Choroid plexus epithelial cell (primary cell): ENCODE measurements around the gene SLC25A42.

Source experiments
- DNase-seq: peaks from one replicate; pipeline ENCODE4 v3.0.0-alpha.2; 2010; ENCODE audit warnings: low read depth
- H3K4me3 ChIP-seq: 2 replicates; pipeline ENCODE4 v1.5.1; 2011; ENCODE audit warnings: low read depth, mild to moderate bottlenecking, control low read depth, low read length, moderate library complexity
- TF ChIP-seq, protein P1 (sequence below): conservative IDR thresholded peaks from 2 replicates; pipeline ENCODE4 v1.5.1; 2011; ENCODE audit warnings: low read depth, mild to moderate bottlenecking, control low read depth, inconsistent platforms, low read length, moderate library complexity

SLC25A42 gene

GRCh38 chr19:19039901-19040300, 23.9 kb upstream of the SLC25A42 start:
- DNase-seq: no peak
- H3K4me3 ChIP-seq: no peak overlapping the region
- TF ChIP-seq, protein P1, sequence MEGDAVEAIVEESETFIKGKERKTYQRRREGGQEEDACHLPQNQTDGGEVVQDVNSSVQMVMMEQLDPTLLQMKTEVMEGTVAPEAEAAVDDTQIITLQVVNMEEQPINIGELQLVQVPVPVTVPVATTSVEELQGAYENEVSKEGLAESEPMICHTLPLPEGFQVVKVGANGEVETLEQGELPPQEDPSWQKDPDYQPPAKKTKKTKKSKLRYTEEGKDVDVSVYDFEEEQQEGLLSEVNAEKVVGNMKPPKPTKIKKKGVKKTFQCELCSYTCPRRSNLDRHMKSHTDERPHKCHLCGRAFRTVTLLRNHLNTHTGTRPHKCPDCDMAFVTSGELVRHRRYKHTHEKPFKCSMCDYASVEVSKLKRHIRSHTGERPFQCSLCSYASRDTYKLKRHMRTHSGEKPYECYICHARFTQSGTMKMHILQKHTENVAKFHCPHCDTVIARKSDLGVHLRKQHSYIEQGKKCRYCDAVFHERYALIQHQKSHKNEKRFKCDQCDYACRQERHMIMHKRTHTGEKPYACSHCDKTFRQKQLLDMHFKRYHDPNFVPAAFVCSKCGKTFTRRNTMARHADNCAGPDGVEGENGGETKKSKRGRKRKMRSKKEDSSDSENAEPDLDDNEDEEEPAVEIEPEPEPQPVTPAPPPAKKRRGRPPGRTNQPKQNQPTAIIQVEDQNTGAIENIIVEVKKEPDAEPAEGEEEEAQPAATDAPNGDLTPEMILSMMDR: no peak

DNA sequence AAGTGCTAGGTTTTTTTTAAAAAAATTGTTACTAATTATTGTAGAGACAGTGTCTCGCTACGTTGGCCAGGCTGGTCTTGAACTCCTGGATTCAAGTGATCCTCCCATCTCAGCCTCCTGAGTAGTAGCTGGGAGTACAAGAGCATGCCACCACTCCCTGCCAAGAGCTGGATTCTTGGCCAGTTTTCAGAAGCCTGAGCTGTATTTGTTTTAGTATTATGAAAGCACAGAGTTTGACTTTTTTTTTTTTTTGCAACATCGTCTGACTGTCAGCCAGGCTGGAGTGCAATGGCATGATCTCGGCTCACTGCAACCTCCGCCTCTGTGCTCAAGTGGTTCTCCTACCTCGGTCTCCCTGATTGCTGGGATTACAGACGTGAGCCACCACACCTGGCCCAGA, 23.4 kb upstream of the SLC25A42 start:
- TF ChIP-seq, protein P1: no peak
- DNase-seq: peak; percentile 96
- H3K4me3 ChIP-seq: no peak overlapping the region

DNA sequence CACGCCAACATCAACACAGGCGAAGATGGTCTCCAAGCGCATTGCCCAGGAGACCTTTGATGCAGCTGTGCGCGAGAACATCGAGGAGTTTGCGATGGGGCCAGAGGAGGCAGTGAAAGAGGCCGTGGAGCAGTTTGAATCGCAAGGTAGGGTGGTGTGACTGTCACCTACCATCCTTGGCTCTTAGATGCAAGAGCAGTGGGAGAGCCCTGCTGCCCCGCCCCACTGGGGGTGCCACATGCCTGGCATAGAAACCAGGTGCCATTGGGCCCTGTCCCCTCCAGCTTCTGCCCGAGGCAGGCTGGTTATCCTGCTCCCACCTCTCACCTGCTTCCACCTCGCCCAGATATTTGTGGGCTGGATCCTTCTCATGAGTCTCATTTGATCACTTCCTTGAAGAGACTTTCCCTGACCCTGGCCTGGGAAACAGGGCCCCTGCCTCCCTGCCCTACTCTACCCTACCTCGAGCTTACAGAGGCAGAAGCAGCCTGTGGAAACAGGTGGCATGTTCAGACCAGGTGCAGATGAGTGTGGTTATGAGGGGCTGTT, 21.0 kb upstream of the SLC25A42 start:
- DNase-seq: no peak
- H3K4me3 ChIP-seq: no peak overlapping the region
- TF ChIP-seq, protein P1: no peak

- no peak for DNase-seq
- TF ChIP-seq, protein P1: no peak
- H3K4me3 ChIP-seq: no peak overlapping the region
Observed at GRCh38 chr19:19043481-19043880, 20.3 kb upstream of the SLC25A42 start.

DNA sequence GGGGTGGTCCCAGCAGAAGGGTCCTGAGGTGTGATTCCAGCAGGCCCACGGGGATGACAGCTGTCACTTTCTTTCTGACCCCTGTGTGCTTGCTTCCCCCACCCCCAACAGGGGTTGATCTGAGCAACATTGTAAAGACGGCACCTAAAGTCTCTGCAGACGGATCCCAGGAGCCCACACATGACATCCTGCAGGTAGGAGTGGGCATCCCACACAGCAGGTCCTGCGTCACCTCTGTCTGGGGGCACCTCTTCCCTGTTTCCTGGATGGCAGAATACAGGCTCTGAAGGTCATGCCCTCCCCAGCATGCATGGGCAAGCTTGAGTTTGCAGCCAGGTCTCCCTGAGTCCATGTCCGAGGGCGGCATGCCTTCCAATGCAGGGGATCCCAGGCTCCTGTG, 19.9 kb upstream of the SLC25A42 start:
- no peak overlapping the region for H3K4me3 ChIP-seq
- no peak for DNase-seq
- TF ChIP-seq, protein P1: no peak

- no peak overlapping the region for H3K4me3 ChIP-seq
- TF ChIP-seq, protein P1: no peak
- peak; percentile 16 for DNase-seq
Observed at GRCh38 chr19:19049406-19049805, 14.4 kb upstream of the SLC25A42 start.

- no peak for DNase-seq
- H3K4me3 ChIP-seq: no peak overlapping the region
- TF ChIP-seq, protein P1: no peak
Observed at GRCh38 chr19:19050104-19050503, 13.7 kb upstream of the SLC25A42 start.
